ENCODE measurements around the gene SECISBP2.

SECISBP2 gene

GRCh38 chr9:89395931-89396710, 77.8 kb downstream of the SECISBP2 start:
- Histone ChIP-seq H3K23ac (ENCODE audit: low read length in 2 of 2) (no peak overlapping the region), H2BK120ac (ENCODE audit: low read depth, low read length) (no peak overlapping the region), H3K4me1 (ENCODE audit: control insufficient read depth, insufficient read depth, low read depth, low read length) (peaks cover 13% of the 10 kb centered on the region), H3K27me3 (ENCODE audit: control insufficient read depth in 1 of 2, insufficient read depth in 1 of 2, low read length in 2 of 2) (peaks cover 0 to 8% of the 10 kb centered on the region in 2 experiments), H3K27ac (ENCODE audit: low read length, poor library complexity, severe bottlenecking) (no peak overlapping the region), H3K36me3 (ENCODE audit: control insufficient read depth in 1 of 2, insufficient read depth in 2 of 2, low read depth in 1 of 2, low read length in 2 of 2) (peaks cover 0 to 63% of the 10 kb centered on the region in 2 experiments), H2AK5ac (ENCODE audit: low read length, severe bottlenecking) (no peak overlapping the region), H3K4ac (ENCODE audit: low read depth in 1 of 2, low read length in 2 of 2) (no peak overlapping the region), H3K4me2 (ENCODE audit: low read length, poor library complexity, severe bottlenecking) (no peak overlapping the region), H3K18ac (ENCODE audit: low read depth in 1 of 2, low read length in 2 of 2) (no peak overlapping the region), H4K91ac (ENCODE audit: low read length) (no peak overlapping the region), H2AFZ (ENCODE audit: low read depth, low read length) (no peak overlapping the region), H2BK12ac (ENCODE audit: low read length in 2 of 2) (no peak overlapping the region), H2BK5ac (ENCODE audit: low read depth, low read length, poor library complexity, severe bottlenecking) (no peak overlapping the region), H3K9ac (ENCODE audit: low read length) (no peak overlapping the region), H3K14ac (ENCODE audit: low read length in 2 of 2) (peak overlapping the region in 1 of 2 experiments; percentile 2), H3K79me1 (replicated peaks; ENCODE audit: low read length, poor library complexity, severe bottlenecking) (peaks cover 2% of the 10 kb centered on the region), H2BK15ac (ENCODE audit: low read depth, poor library complexity, severe bottlenecking) (no peak overlapping the region), H3K4me3 (ENCODE audit: insufficient read depth in 1 of 2, low read depth in 1 of 2, low read length in 2 of 2) (no peak overlapping the region), H4K8ac (ENCODE audit: low read length) (no peak overlapping the region), H3K9me3 (ENCODE audit: control insufficient read depth, low read length) (no peaks in the 10 kb centered on the region)
- no peak for DNase-seq
- WGBS: 86% methylated on average over 11 of the region's 11 CpGs

GRCh38 chr9:89397471-89397870, 79.2 kb downstream of the SECISBP2 start:
- H3K23ac ChIP-seq (ENCODE audit: low read length in 2 of 2): no peak overlapping the region
- H2AK5ac ChIP-seq (ENCODE audit: low read length, severe bottlenecking): no peak overlapping the region
- no peak overlapping the region for H3K4me2 ChIP-seq (ENCODE audit: low read length, poor library complexity, severe bottlenecking)
- no peak overlapping the region for H3K9ac ChIP-seq (ENCODE audit: low read length)
- no peak overlapping the region for H4K8ac ChIP-seq (ENCODE audit: low read length)
- peaks cover 8% of the 10 kb centered on the region for H3K4me1 ChIP-seq (ENCODE audit: control insufficient read depth, insufficient read depth, low read depth, low read length)
- H2AFZ ChIP-seq (ENCODE audit: low read depth, low read length): no peak overlapping the region
- no peaks in the 10 kb centered on the region for H3K9me3 ChIP-seq (ENCODE audit: control insufficient read depth, low read length)
- H3K36me3 ChIP-seq (ENCODE audit: control insufficient read depth in 1 of 2, insufficient read depth in 2 of 2, low read depth in 1 of 2, low read length in 2 of 2): peaks cover 0 to 62% of the 10 kb centered on the region in 2 experiments
- H3K18ac ChIP-seq (ENCODE audit: low read depth in 1 of 2, low read length in 2 of 2): no peak overlapping the region
- no peak for DNase-seq
- peaks cover 0 to 8% of the 10 kb centered on the region in 2 experiments for H3K27me3 ChIP-seq (ENCODE audit: control insufficient read depth in 1 of 2, insufficient read depth in 1 of 2, low read length in 2 of 2)
- no peak overlapping the region for H2BK15ac ChIP-seq (ENCODE audit: low read depth, poor library complexity, severe bottlenecking)
- no peak overlapping the region for H3K4me3 ChIP-seq (ENCODE audit: insufficient read depth in 1 of 2, low read depth in 1 of 2, low read length in 2 of 2)
- no peak overlapping the region for H4K91ac ChIP-seq (ENCODE audit: low read length)
- no peak overlapping the region for H3K27ac ChIP-seq (ENCODE audit: low read length, poor library complexity, severe bottlenecking)
- 100% methylated on average over 1 of the region's 5 CpGs for WGBS
- H2BK12ac ChIP-seq (ENCODE audit: low read length in 2 of 2): no peak overlapping the region
- H3K79me1 ChIP-seq (replicated peaks; ENCODE audit: low read length, poor library complexity, severe bottlenecking): peaks cover 2% of the 10 kb centered on the region
- H3K14ac ChIP-seq (ENCODE audit: low read length in 2 of 2): no peak overlapping the region
- H2BK5ac ChIP-seq (ENCODE audit: low read depth, low read length, poor library complexity, severe bottlenecking): no peak overlapping the region
- no peak overlapping the region for H3K4ac ChIP-seq (ENCODE audit: low read depth in 1 of 2, low read length in 2 of 2)
- H2BK120ac ChIP-seq (ENCODE audit: low read depth, low read length): no peak overlapping the region

- Histone ChIP-seq H4K8ac (ENCODE audit: low read length) (no peak overlapping the region), H3K4me2 (ENCODE audit: low read length, poor library complexity, severe bottlenecking) (no peak overlapping the region), H2AK5ac (ENCODE audit: low read length, severe bottlenecking) (no peak overlapping the region), H2AFZ (ENCODE audit: low read depth, low read length) (no peak overlapping the region), H3K4me3 (ENCODE audit: insufficient read depth in 1 of 2, low read depth in 1 of 2, low read length in 2 of 2) (no peak overlapping the region), H2BK5ac (ENCODE audit: low read depth, low read length, poor library complexity, severe bottlenecking) (no peak overlapping the region), H3K9ac (ENCODE audit: low read length) (no peak overlapping the region), H3K36me3 (ENCODE audit: control insufficient read depth in 1 of 2, insufficient read depth in 2 of 2, low read depth in 1 of 2, low read length in 2 of 2) (peaks cover 0 to 59% of the 10 kb centered on the region in 2 experiments), H3K27me3 (ENCODE audit: control insufficient read depth in 1 of 2, insufficient read depth in 1 of 2, low read length in 2 of 2) (peaks cover 0 to 8% of the 10 kb centered on the region in 2 experiments), H4K91ac (ENCODE audit: low read length) (no peak overlapping the region), H3K14ac (ENCODE audit: low read length in 2 of 2) (no peak overlapping the region), H2BK15ac (ENCODE audit: low read depth, poor library complexity, severe bottlenecking) (no peak overlapping the region), H3K27ac (ENCODE audit: low read length, poor library complexity, severe bottlenecking) (no peak overlapping the region), H2BK120ac (ENCODE audit: low read depth, low read length) (no peak overlapping the region), H3K9me3 (ENCODE audit: control insufficient read depth, low read length) (no peaks in the 10 kb centered on the region), H3K4me1 (ENCODE audit: control insufficient read depth, insufficient read depth, low read depth, low read length) (peaks cover 8% of the 10 kb centered on the region), H3K4ac (ENCODE audit: low read depth in 1 of 2, low read length in 2 of 2) (no peak overlapping the region), H3K79me1 (replicated peaks; ENCODE audit: low read length, poor library complexity, severe bottlenecking) (peaks cover 2% of the 10 kb centered on the region), H3K18ac (ENCODE audit: low read depth in 1 of 2, low read length in 2 of 2) (no peak overlapping the region), H3K23ac (ENCODE audit: low read length in 2 of 2) (no peak overlapping the region), H2BK12ac (ENCODE audit: low read length in 2 of 2) (no peak overlapping the region)
- DNase-seq: no peak
- 91% methylated on average over 5 of the region's 5 CpGs for WGBS
These were observed 80.3 kb downstream of the SECISBP2 start for GRCh38 chr9:89398621-89399020.

GRCh38 chr9:89400403-89401116, 82.3 kb downstream of the SECISBP2 start:
- H4K8ac ChIP-seq (ENCODE audit: low read length): no peak overlapping the region
- no peak overlapping the region for H3K9ac ChIP-seq (ENCODE audit: low read length)
- 97% methylated on average over 12 of the region's 12 CpGs for WGBS
- H3K79me1 ChIP-seq (replicated peaks; ENCODE audit: low read length, poor library complexity, severe bottlenecking): peaks cover 2% of the 10 kb centered on the region
- no peaks in the 10 kb centered on the region for H3K9me3 ChIP-seq (ENCODE audit: control insufficient read depth, low read length)
- no peak overlapping the region for H2BK120ac ChIP-seq (ENCODE audit: low read depth, low read length)
- H3K4me3 ChIP-seq (ENCODE audit: insufficient read depth in 1 of 2, low read depth in 1 of 2, low read length in 2 of 2): no peak overlapping the region
- no peak overlapping the region for H3K23ac ChIP-seq (ENCODE audit: low read length in 2 of 2)
- no peak overlapping the region for H3K4ac ChIP-seq (ENCODE audit: low read depth in 1 of 2, low read length in 2 of 2)
- H2AFZ ChIP-seq (ENCODE audit: low read depth, low read length): no peak overlapping the region
- peaks cover 0 to 61% of the 10 kb centered on the region in 2 experiments for H3K36me3 ChIP-seq (ENCODE audit: control insufficient read depth in 1 of 2, insufficient read depth in 2 of 2, low read depth in 1 of 2, low read length in 2 of 2)
- H2AK5ac ChIP-seq (ENCODE audit: low read length, severe bottlenecking): no peak overlapping the region
- H4K91ac ChIP-seq (ENCODE audit: low read length): no peak overlapping the region
- no peak for DNase-seq
- peaks cover 11% of the 10 kb centered on the region for H3K4me1 ChIP-seq (ENCODE audit: control insufficient read depth, insufficient read depth, low read depth, low read length)
- no peak overlapping the region for H2BK12ac ChIP-seq (ENCODE audit: low read length in 2 of 2)
- no peak overlapping the region for H3K18ac ChIP-seq (ENCODE audit: low read depth in 1 of 2, low read length in 2 of 2)
- H3K27me3 ChIP-seq (ENCODE audit: control insufficient read depth in 1 of 2, insufficient read depth in 1 of 2, low read length in 2 of 2): peaks cover 0 to 8% of the 10 kb centered on the region in 2 experiments
- no peak overlapping the region for H3K27ac ChIP-seq (ENCODE audit: low read length, poor library complexity, severe bottlenecking)
- H3K4me2 ChIP-seq (ENCODE audit: low read length, poor library complexity, severe bottlenecking): no peak overlapping the region
- H2BK15ac ChIP-seq (ENCODE audit: low read depth, poor library complexity, severe bottlenecking): no peak overlapping the region
- H3K14ac ChIP-seq (ENCODE audit: low read length in 2 of 2): no peak overlapping the region
- H2BK5ac ChIP-seq (ENCODE audit: low read depth, low read length, poor library complexity, severe bottlenecking): no peak overlapping the region
